Measurements from ENCODE around the gene SPANXD.
"Not testable (repeated sequence)": the region's sequence is repeated elsewhere in the genome, so short reads cannot be mapped to it uniquely, and the experiment has no call there.

Gene SPANXD

GRCh38 chrX:141698639-141699038 lies at the start of gene SPANXD:
TSS of gene SPANXD (minus strand) at chrX:141698739. CDS start at chrX:141698405, 334 bp downstream.
- not testable (repeated sequence) for DNase-seq (ENCODE audit: low read depth in 1 of 2, low spot score in 1 of 2)

- DNase-seq (ENCODE audit: low read depth in 1 of 2, low spot score in 1 of 2): no peak
Measured at GRCh38 chrX:141742666-141743065, 44.1 kb upstream of the SPANXD start.

GRCh38 chrX:141736656-141737055 lies 38.1 kb upstream of the SPANXD start:
- DNase-seq (ENCODE audit: low read depth in 1 of 2, low spot score in 1 of 2): no peak

- DNase-seq (ENCODE audit: low read depth in 1 of 2, low spot score in 1 of 2): no peak
Measured at GRCh38 chrX:141733371-141733770, 34.8 kb upstream of the SPANXD start.

- DNase-seq (ENCODE audit: low read depth in 1 of 2, low spot score in 1 of 2): no peak
Measured at GRCh38 chrX:141732031-141732430, 33.5 kb upstream of the SPANXD start.

GRCh38 chrX:141724186-141724585 lies 25.6 kb upstream of the SPANXD start:
- no peak for DNase-seq (ENCODE audit: low read depth in 1 of 2, low spot score in 1 of 2)

GRCh38 chrX:141714680-141715079 lies 16.1 kb upstream of the SPANXD start:
- DNase-seq (ENCODE audit: low read depth in 1 of 2, low spot score in 1 of 2): no peak

- DNase-seq (ENCODE audit: low read depth in 1 of 2, low spot score in 1 of 2): no peak
Measured at GRCh38 chrX:141701072-141701471, 2.5 kb upstream of the SPANXD start.

GRCh38 chrX:141673946-141674345 lies 24.6 kb downstream of the SPANXD start:
- no peak for DNase-seq (ENCODE audit: low read depth in 1 of 2, low spot score in 1 of 2)

GRCh38 chrX:141669689-141670088 lies 28.9 kb downstream of the SPANXD start:
- no peak for DNase-seq (ENCODE audit: low read depth in 1 of 2, low spot score in 1 of 2)

GRCh38 chrX:141668371-141668770 lies 30.2 kb downstream of the SPANXD start:
- DNase-seq (ENCODE audit: low read depth in 1 of 2, low spot score in 1 of 2): no peak

GRCh38 chrX:141662781-141663180 lies 35.8 kb downstream of the SPANXD start:
- no peak for DNase-seq (ENCODE audit: low read depth in 1 of 2, low spot score in 1 of 2)

GRCh38 chrX:141652286-141652685 lies 46.3 kb downstream of the SPANXD start:
- no peak for DNase-seq (ENCODE audit: low read depth in 1 of 2, low spot score in 1 of 2)

Data from activated CD4-positive, alpha-beta T cell treated with anti-CD3 and anti-CD28 coated beads, Interleukin-2, amount 50 U/mL, for 24 hours (primary cell).